WERI-Rb-1 (cell line): ENCODE measurements around the gene SH3PXD2A.

Experiments used
- DNase-seq: peaks from one replicate; pipeline ENCODE4 v3.0.0-alpha.2; 2020
- H3K27ac ChIP-seq: fragments of 250-450 bp; sonication (Bioruptor Pico); 2 replicates; pipeline ENCODE4 v1.5.1; 2020; ENCODE audit warnings: mild to moderate bottlenecking, moderate library complexity
- H3K27me3 ChIP-seq: fragments of 250-450 bp; sonication (Bioruptor Pico); 2 replicates; pipeline ENCODE4 v1.5.1; 2021; ENCODE audit warnings: mild to moderate bottlenecking, low read depth, moderate library complexity; ENCODE audit not compliant: insufficient read depth, severe bottlenecking
- H3K36me3 ChIP-seq: fragments of 250-450 bp; sonication (Bioruptor Pico); 2 replicates; pipeline ENCODE4 v1.5.1; 2020; ENCODE audit warnings: mild to moderate bottlenecking, moderate library complexity
- H3K4me3 ChIP-seq: 2 replicates; pipeline ENCODE4 v1.5.1; 2011; ENCODE audit warnings: low read depth, mild to moderate bottlenecking, control low read depth, low read length
- H3K9me3 ChIP-seq: fragments of 250-450 bp; sonication (Bioruptor Pico); 2 replicates; pipeline ENCODE4 v1.5.1; 2021; ENCODE audit warnings: mild to moderate bottlenecking, moderate library complexity; ENCODE audit not compliant: severe bottlenecking
- TF ChIP-seq, protein P1 (sequence below): IDR thresholded peaks from 2 replicates; pipeline ENCODE4 v1.5.1; 2011; ENCODE audit warnings: low read depth, mild to moderate bottlenecking, control low read depth, inconsistent platforms, low read length

The SH3PXD2A gene

DNA sequence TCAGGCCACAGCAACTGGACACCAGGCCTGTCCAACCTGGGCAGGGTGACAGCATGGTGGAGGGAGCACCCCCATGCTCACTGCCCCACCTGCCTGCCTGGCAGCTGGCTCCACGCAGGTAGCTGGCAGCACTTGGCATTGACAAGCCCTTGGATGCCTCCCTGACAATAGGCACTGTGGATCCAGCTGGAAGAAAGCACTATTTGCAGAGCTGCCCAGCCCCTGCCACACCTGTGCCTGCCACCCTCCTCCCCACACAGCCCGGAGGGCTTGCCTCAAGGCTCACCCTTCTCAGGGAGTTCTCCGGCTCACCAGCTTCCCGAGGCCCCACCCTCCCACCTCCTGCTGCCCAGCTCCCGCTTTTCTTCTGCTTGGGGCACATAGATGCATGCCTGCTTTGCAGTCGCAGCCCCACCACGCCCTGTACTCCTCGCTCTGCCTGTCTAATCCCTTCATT is 201.8 kb downstream of the SH3PXD2A start:
- no peak overlapping the region for H3K4me3 ChIP-seq
- DNase-seq, result no peak
- no peaks in the 10 kb centered on the region for H3K27me3 ChIP-seq
- no peaks in the 10 kb centered on the region for H3K9me3 ChIP-seq
- H3K27ac ChIP-seq, result no peak overlapping the region
- TF ChIP-seq, protein P1, sequence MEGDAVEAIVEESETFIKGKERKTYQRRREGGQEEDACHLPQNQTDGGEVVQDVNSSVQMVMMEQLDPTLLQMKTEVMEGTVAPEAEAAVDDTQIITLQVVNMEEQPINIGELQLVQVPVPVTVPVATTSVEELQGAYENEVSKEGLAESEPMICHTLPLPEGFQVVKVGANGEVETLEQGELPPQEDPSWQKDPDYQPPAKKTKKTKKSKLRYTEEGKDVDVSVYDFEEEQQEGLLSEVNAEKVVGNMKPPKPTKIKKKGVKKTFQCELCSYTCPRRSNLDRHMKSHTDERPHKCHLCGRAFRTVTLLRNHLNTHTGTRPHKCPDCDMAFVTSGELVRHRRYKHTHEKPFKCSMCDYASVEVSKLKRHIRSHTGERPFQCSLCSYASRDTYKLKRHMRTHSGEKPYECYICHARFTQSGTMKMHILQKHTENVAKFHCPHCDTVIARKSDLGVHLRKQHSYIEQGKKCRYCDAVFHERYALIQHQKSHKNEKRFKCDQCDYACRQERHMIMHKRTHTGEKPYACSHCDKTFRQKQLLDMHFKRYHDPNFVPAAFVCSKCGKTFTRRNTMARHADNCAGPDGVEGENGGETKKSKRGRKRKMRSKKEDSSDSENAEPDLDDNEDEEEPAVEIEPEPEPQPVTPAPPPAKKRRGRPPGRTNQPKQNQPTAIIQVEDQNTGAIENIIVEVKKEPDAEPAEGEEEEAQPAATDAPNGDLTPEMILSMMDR, result no peak
- no peaks in the 10 kb centered on the region for H3K36me3 ChIP-seq

GRCh38 chr10:103652599-103653281 is 202.6 kb downstream of the SH3PXD2A start:
- no peak overlapping the region for H3K27ac ChIP-seq
- H3K36me3 ChIP-seq, result no peaks in the 10 kb centered on the region
- TF ChIP-seq, protein P1, result no peak
- DNase-seq, result no peak
- H3K9me3 ChIP-seq, result no peaks in the 10 kb centered on the region
- no peaks in the 10 kb centered on the region for H3K27me3 ChIP-seq
- H3K4me3 ChIP-seq, result no peak overlapping the region

DNA sequence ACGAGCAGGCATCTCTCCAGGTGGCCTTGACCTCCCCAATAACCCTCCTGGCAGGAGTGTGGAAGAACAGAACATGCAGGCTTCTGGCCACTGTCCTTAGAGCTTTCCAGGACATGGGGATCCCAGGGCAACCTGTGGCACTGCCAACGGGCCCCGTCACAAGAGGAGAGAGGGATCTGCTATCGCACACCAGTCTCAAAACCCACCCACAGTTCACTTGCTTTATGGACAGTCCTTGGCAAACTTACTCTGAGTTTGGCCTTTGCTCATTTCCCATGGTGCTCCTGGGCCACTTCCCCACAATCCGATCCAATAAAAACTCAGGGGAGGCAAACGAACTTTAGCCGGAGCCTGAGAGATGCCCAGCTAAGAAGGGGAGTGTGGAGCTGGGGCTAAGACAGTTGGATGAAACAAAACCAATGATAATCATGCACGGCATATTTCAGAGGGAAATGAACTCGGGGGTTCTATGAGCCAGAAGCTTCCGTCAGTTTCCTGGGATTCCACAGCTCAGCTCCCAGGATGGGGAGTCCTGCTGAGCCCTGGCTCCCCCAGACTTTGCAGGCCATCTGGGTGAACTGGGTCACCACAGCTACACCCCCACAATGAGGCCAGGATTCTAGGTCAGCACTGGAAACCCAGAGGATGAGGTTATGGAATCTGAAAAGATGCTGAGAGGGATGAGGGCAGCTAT is 203.4 kb downstream of the SH3PXD2A start:
- TF ChIP-seq, protein P1, result no peak
- Histone ChIP-seq H3K4me3 (no peak overlapping the region), H3K9me3 (no peaks in the 10 kb centered on the region), H3K36me3 (no peaks in the 10 kb centered on the region), H3K27ac (no peak overlapping the region), H3K27me3 (no peaks in the 10 kb centered on the region)
- DNase-seq, result no peak

GRCh38 chr10:103651333-103651732 is 204.0 kb downstream of the SH3PXD2A start:
- H3K9me3 ChIP-seq, result no peaks in the 10 kb centered on the region
- no peak overlapping the region for H3K27ac ChIP-seq
- no peak for DNase-seq
- no peaks in the 10 kb centered on the region for H3K27me3 ChIP-seq
- H3K36me3 ChIP-seq, result no peaks in the 10 kb centered on the region
- TF ChIP-seq, protein P1, result no peak
- H3K4me3 ChIP-seq, result no peak overlapping the region

- H3K9me3 ChIP-seq, result no peaks in the 10 kb centered on the region
- H3K27me3 ChIP-seq, result no peaks in the 10 kb centered on the region
- TF ChIP-seq, protein P1, result no peak
- no peak for DNase-seq
- H3K4me3 ChIP-seq, result no peak overlapping the region
- H3K27ac ChIP-seq, result no peak overlapping the region
- no peaks in the 10 kb centered on the region for H3K36me3 ChIP-seq
Measured at GRCh38 chr10:103649654-103650423, 205.5 kb downstream of the SH3PXD2A start.
